GM12801 (cell line): Measurements from ENCODE around the gene IL1RN.

Source experiments
- TF ChIP-seq, protein P1 (sequence below): IDR thresholded peaks from one replicate; pipeline ENCODE4 v1.5.1; 2011; ENCODE audit warnings: control low read depth; ENCODE audit not compliant: insufficient read length; ENCODE audit errors: extremely low read depth

Gene IL1RN

DNA sequence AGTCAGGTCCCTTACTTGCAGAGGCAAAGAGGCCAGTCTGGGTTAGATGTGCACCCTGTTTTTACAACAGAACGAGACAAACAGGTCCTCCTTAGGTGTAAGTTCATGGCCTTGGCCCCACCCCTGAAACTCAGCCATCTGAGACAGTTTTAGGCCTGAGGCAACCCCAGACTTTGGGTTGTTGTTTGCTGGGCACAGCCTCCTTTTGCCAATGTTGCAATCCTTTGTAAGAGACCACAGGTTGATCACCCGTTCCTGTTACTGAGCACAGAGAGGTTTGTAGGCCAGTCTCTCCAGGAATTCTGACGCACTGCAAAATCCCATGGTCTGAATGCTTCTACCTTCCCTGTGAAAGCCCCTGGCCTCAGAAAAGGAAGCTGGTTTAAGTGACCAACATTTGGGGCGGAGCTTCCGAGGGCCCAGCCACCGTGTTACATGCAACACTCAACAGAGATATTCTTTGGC lies 15.5 kb upstream of the IL1RN start:
- TF ChIP-seq, protein P1, sequence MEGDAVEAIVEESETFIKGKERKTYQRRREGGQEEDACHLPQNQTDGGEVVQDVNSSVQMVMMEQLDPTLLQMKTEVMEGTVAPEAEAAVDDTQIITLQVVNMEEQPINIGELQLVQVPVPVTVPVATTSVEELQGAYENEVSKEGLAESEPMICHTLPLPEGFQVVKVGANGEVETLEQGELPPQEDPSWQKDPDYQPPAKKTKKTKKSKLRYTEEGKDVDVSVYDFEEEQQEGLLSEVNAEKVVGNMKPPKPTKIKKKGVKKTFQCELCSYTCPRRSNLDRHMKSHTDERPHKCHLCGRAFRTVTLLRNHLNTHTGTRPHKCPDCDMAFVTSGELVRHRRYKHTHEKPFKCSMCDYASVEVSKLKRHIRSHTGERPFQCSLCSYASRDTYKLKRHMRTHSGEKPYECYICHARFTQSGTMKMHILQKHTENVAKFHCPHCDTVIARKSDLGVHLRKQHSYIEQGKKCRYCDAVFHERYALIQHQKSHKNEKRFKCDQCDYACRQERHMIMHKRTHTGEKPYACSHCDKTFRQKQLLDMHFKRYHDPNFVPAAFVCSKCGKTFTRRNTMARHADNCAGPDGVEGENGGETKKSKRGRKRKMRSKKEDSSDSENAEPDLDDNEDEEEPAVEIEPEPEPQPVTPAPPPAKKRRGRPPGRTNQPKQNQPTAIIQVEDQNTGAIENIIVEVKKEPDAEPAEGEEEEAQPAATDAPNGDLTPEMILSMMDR, result no peak

DNA sequence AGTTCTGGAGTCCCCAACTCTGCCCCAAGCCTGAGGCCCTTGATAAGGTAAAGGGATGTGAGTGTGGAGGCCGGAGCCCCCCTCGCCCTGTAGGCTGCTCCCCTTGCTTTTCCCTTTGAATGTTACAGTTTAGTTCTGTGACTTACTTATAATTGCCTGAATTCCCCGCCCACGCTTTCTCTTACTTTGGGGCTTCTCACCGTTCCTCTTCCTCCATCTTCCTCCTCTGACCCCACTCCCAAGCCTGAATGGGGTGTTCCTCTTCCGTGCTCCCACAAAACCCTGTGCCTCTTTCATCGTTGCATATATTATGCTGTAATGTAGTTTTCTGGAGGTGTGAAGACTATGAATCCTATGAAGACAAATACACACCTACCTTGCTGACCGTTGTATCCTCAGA lies 15.0 kb upstream of the IL1RN start:
- TF ChIP-seq, protein P1, result no peak

DNA sequence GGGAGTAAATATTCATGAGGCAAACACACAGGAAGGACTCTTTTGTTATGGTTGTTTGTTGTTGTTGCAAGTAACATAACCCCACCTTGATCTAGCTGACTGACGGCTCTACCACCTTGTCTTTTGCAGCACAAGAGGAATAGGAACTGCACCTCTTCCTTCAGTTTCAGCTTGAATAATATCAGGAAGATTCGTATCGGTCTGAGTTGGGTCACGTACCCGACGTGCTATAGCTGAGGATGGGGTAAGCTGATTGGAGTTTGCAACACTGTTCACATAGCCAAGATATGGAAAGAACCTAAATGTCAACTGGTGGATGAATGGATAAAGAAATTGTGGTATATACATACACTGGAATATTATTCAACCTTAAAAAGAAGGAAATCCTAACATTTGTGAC lies 14.5 kb upstream of the IL1RN start:
- TF ChIP-seq, protein P1, result no peak

DNA sequence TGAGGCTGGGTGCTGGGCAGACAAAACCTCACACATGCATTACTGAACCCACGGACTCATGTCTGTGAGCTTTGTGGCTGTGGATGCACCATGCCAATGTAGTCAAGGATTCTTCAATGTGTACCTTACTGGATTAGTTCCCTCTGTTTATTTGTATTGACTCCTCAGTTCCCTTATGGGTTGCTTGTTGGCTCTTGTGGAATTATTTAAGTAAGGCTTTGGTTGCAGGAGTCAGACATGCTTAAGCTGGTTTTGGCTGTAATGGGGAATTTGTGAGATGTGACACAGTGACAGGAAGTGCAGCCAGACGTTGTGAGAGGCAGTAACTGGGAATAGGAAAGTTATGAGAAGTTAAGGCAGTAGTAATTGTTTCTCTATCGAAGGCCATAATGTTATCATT lies 13.6 kb upstream of the IL1RN start:
- TF ChIP-seq, protein P1, result no peak

DNA sequence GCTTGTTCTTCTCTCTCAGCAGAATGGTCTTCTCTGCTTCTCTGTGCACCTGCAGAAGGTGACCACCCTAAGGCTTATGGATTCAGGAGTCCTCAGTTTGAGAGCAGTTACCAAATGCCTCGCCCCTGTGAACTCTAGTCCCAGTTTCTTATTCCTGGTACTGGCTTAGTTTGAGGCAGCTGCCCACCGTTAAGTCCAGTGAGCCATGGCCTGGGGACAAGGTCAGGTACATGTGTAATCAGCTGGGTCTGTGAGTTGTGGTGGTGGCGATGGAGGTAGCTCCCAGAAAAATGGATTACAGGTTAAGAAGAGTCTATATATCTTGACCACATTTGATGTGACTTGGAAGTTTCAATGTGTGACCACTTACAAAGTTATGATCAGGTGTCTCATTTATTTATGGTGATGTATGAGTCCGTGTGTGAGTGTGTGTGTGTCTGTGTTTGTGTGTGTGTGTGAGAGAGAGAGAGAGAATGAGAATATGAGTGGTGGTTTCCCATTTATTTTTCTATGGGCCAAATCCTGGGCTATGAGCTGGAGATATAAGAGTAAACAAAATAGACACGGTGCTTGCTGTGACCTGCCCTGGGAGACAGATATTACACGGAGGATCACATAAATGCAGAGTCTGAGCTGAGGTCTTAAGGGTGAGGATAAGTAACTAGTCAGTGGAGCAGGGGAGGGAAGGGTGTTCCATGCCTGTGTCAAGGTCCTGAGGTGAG lies 13.0 kb upstream of the IL1RN start:
- TF ChIP-seq, protein P1, result no peak

DNA sequence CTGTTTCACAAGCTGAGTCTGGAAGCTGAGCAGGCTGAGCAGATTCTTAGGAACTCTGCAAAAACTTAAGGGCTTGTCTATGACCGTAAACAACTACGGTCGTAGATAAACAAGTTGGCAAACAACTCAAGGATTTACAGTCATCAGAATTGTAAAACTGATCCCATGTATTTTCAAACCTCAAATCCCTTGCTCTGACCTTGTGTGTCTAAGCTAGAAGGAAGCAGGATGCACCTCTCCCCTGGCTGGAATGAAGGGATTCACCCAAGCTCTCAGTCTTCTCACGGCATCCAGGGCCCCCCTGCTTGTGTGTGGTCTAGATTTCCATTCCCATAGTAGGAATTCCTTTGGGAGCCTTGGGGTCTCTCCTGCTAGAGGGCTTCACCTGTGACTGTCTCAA lies 12.4 kb upstream of the IL1RN start:
- TF ChIP-seq, protein P1, result no peak

DNA sequence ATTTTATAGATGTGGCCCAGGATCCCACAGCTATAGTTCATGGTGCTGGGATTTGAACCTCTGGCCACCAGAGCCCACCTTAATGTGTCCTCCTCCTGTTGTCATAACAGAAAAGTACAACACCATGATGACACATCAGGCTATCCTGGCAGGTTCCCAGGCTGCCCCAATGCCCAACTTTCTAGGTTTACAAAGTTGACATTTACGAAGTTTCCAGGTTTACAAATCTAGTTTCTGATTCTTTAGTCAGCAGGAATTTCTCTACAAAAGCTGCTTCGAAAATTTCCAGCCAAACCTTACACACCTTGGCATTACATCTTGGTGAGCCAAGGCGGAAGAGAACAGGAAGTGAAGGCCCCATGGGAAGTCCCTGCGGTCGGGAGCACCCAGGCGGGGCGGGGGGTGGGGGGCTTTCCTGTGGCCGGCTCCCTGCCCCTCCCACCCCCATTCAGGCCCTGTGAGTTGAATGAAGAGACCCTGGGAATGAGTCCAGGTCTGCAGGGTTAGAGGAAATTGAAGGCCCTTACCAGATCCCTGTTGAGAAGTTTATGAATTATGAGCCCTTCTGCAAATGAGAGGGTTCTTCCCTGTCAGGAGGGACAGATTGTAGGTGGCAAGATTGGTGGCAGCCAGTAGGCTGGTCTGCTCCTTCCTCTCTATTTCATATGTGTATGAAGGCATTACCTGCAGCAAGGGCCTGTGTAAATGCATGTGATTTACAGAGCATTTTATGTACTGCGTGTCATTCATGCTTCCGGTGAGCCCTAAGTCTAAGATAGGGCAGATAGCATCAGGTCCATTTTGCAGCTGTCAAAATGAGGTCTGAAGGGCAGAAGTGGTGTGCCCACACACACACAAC lies 11.1 kb upstream of the IL1RN start:
- TF ChIP-seq, protein P1, result no peak
